Thymus (tissue), 11 donors: ENCODE results near the gene LRRFIP2. TPM values are rescaled to one million over a fixed set of nuclear protein-coding genes. Genes with fewer than 3 reads are reported as not detected.
A peak's percentile ranks its signal among the peaks of the same experiment; 100 is the strongest.
"Not testable (repeated sequence)": the region's sequence is repeated elsewhere in the genome, so short reads cannot be mapped to it uniquely, and the experiment has no call there.

Experiments used
- DNase-seq, 9 donors: peaks; one replicate each; pipeline ENCODE4 v3.0.0-alpha.2; 2013; ENCODE audit warnings: low spot score in 9 of 9, low read depth in 6 of 9, missing footprints in 1 of 9
- H3K27ac ChIP-seq, 2 donors: one replicate each; pipeline ENCODE4 v1.5.1; 2013; ENCODE audit warnings: control low read depth in 1 of 2, low read depth in 1 of 2, low read length in 1 of 2, mild to moderate bottlenecking in 1 of 2, moderate library complexity in 1 of 2
- H3K27me3 ChIP-seq, 2 donors: one replicate each; pipeline ENCODE4 v1.5.1; 2013; ENCODE audit warnings: low read length in 1 of 2; ENCODE audit not compliant: control insufficient read depth in 2 of 2, insufficient read depth in 1 of 2
- H3K36me3 ChIP-seq, 2 donors: one replicate each; pipeline ENCODE4 v1.5.1; 2013; ENCODE audit warnings: low read length in 1 of 2, mild to moderate bottlenecking in 1 of 2, moderate library complexity in 1 of 2; ENCODE audit not compliant: control insufficient read depth in 2 of 2, insufficient read depth in 2 of 2
- H3K4me1 ChIP-seq, 2 donors: one replicate each; pipeline ENCODE4 v1.5.1; 2013; ENCODE audit warnings: low read length in 2 of 2; ENCODE audit not compliant: control insufficient read depth in 2 of 2, insufficient read depth in 2 of 2
- H3K4me3 ChIP-seq, 2 donors: one replicate each; pipeline ENCODE4 v1.5.1; 2013; ENCODE audit warnings: low read length in 2 of 2, control low read depth in 1 of 2, mild to moderate bottlenecking in 1 of 2
- H3K9me3 ChIP-seq, 2 donors: one replicate each; pipeline ENCODE4 v1.5.1; 2013; ENCODE audit warnings: low read length in 1 of 2, mild to moderate bottlenecking in 1 of 2; ENCODE audit not compliant: control insufficient read depth in 2 of 2, insufficient read depth in 1 of 2
- WGBS: extraction: QIAGEN DNeasy Blood & Tissue Kit; methylation state at CpG from one replicate; pipeline ENCODE4 v1.1.7; 2013; 5-methylcytosine and 5-hydroxymethylcytosine counted together
- polyA plus RNA-seq: library from polyadenylated mRNA; stranded (reverse); fragments of 200-250 nt; gene quantifications from one replicate; pipeline ENCODE4 v1.2.3, GENCODE V29; 2013
- total RNA-seq: library from RNA; stranded (reverse); fragments of 120-200 nt; gene quantifications from one replicate; pipeline ENCODE4 v1.2.4, GENCODE V29; 2013
- donor health status: healthy.

Gene LRRFIP2
- total and polyA plus RNA-seq, 2 donors: 23.5 to 33.6 TPM

- peaks cover 0 to 4% of the 10 kb centered on the region in 2 donors for H3K36me3 ChIP-seq
- H3K27me3 ChIP-seq: no peaks in the 10 kb centered on the region
- 85% methylated on average over 3 of the region's 3 CpGs for WGBS
- no peak overlapping the region for H3K27ac ChIP-seq
- no peaks in the 10 kb centered on the region for H3K4me1 ChIP-seq
- H3K4me3 ChIP-seq: no peak overlapping the region
- no peak for DNase-seq
- H3K9me3 ChIP-seq: no peaks in the 10 kb centered on the region
Observed at GRCh38 chr3:37162501-37163245, 11.7 kb downstream of the LRRFIP2 start.

- no peak overlapping the region for H3K27ac ChIP-seq
- 97% methylated on average over 3 of the region's 3 CpGs for WGBS
- H3K27me3 ChIP-seq: no peaks in the 10 kb centered on the region
- no peaks in the 10 kb centered on the region for H3K4me1 ChIP-seq
- no peak overlapping the region for H3K4me3 ChIP-seq
- DNase-seq: no peak
- H3K36me3 ChIP-seq: peaks cover 0 to 4% of the 10 kb centered on the region in 2 donors
- H3K9me3 ChIP-seq: no peaks in the 10 kb centered on the region
Observed at GRCh38 chr3:37161351-37161750, 13.0 kb downstream of the LRRFIP2 start.

- H3K36me3 ChIP-seq: peaks cover 0 to 4% of the 10 kb centered on the region in 2 donors
- H3K4me1 ChIP-seq: no peaks in the 10 kb centered on the region
- no peak overlapping the region for H3K27ac ChIP-seq
- 97% methylated on average over 8 of the region's 8 CpGs for WGBS
- H3K27me3 ChIP-seq: no peaks in the 10 kb centered on the region
- no peak overlapping the region for H3K4me3 ChIP-seq
- no peaks in the 10 kb centered on the region for H3K9me3 ChIP-seq
- no peak for DNase-seq
Observed at GRCh38 chr3:37155782-37156181, 18.6 kb downstream of the LRRFIP2 start.

- 98% methylated on average over 2 of the region's 2 CpGs for WGBS
- Histone ChIP-seq H3K4me3 (no peak overlapping the region), H3K27me3 (no peaks in the 10 kb centered on the region), H3K4me1 (no peaks in the 10 kb centered on the region), H3K9me3 (no peaks in the 10 kb centered on the region), H3K27ac (no peak overlapping the region), H3K36me3 (no peaks in the 10 kb centered on the region)
- peak in 3 of 9 donors; percentile 7 to 52 (median 26) for DNase-seq
Observed at GRCh38 chr3:37154668-37155314, 19.6 kb downstream of the LRRFIP2 start.

- Histone ChIP-seq H3K36me3 (peaks cover 2 to 4% of the 10 kb centered on the region in 2 donors), H3K4me1 (no peaks in the 10 kb centered on the region), H3K27me3 (no peaks in the 10 kb centered on the region), H3K27ac (no peak overlapping the region), H3K4me3 (no peak overlapping the region), H3K9me3 (no peaks in the 10 kb centered on the region)
- DNase-seq: no peak
- WGBS: 99% methylated on average over 1 of the region's 1 CpG
Observed at GRCh38 chr3:37150621-37151020, 23.8 kb downstream of the LRRFIP2 start.

- Histone ChIP-seq H3K36me3 (peaks cover 2 to 4% of the 10 kb centered on the region in 2 donors), H3K27me3 (no peaks in the 10 kb centered on the region), H3K4me1 (no peaks in the 10 kb centered on the region), H3K9me3 (no peaks in the 10 kb centered on the region), H3K27ac (no peak overlapping the region), H3K4me3 (no peak overlapping the region)
- DNase-seq: no peak
- 96% methylated on average over 4 of the region's 4 CpGs for WGBS
Observed at GRCh38 chr3:37149257-37149656, 25.1 kb downstream of the LRRFIP2 start.

- no peak for DNase-seq
- no peak overlapping the region for H3K4me3 ChIP-seq
- H3K36me3 ChIP-seq: peaks cover 4 to 5% of the 10 kb centered on the region in 2 donors
- H3K9me3 ChIP-seq: no peaks in the 10 kb centered on the region
- H3K27ac ChIP-seq: no peak overlapping the region
- no peaks in the 10 kb centered on the region for H3K27me3 ChIP-seq
- WGBS: 93% methylated on average over 3 of the region's 3 CpGs
- no peaks in the 10 kb centered on the region for H3K4me1 ChIP-seq
Observed at GRCh38 chr3:37148208-37148607, 26.2 kb downstream of the LRRFIP2 start.

- Histone ChIP-seq H3K9me3 (no peaks in the 10 kb centered on the region), H3K36me3 (peaks cover 6 to 7% of the 10 kb centered on the region in 2 donors), H3K4me1 (no peaks in the 10 kb centered on the region), H3K27ac (no peak overlapping the region), H3K27me3 (no peaks in the 10 kb centered on the region), H3K4me3 (no peak overlapping the region)
- DNase-seq: no peak
- 62% methylated on average over 4 of the region's 4 CpGs for WGBS
Observed at GRCh38 chr3:37147666-37148065, 26.7 kb downstream of the LRRFIP2 start.

GRCh38 chr3:37146927-37147326, 27.5 kb downstream of the LRRFIP2 start:
- H3K36me3 ChIP-seq, H3K27me3 ChIP-seq, H3K9me3 ChIP-seq, H3K4me1 ChIP-seq, DNase-seq, H3K27ac ChIP-seq, H3K4me3 ChIP-seq: not testable (repeated sequence)
- WGBS: 95% methylated on average over 2 of the region's 2 CpGs
